Measurements from ENCODE around the gene MDFIC2.

MDFIC2 gene

GRCh38 chr3:70177881-70178645 is 134.4 kb downstream of the MDFIC2 start:
- DNase-seq, result no peak

GRCh38 chr3:70176224-70176623 is 136.2 kb downstream of the MDFIC2 start:
- DNase-seq, result no peak

GRCh38 chr3:70156808-70157207 is 155.6 kb downstream of the MDFIC2 start:
- no peak for DNase-seq

DNA sequence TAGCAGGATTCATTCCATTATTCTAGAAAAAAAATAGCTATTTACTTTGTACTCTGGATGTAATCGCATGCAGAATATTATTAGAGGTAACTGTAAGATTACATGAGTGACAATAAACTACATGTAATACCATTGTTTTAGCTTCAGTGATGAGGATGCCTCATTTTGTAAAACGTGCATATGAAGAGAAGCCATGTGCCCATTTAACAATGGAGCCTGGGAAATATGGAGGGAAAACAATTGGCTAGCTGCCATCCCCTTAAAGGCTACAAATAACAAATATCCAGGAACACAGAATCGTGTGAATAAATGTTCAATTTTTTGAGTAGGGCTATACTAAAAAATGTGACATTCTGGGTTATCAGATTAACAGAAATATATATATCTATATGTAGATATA is 161.8 kb downstream of the MDFIC2 start:
- DNase-seq, result no peak

DNA sequence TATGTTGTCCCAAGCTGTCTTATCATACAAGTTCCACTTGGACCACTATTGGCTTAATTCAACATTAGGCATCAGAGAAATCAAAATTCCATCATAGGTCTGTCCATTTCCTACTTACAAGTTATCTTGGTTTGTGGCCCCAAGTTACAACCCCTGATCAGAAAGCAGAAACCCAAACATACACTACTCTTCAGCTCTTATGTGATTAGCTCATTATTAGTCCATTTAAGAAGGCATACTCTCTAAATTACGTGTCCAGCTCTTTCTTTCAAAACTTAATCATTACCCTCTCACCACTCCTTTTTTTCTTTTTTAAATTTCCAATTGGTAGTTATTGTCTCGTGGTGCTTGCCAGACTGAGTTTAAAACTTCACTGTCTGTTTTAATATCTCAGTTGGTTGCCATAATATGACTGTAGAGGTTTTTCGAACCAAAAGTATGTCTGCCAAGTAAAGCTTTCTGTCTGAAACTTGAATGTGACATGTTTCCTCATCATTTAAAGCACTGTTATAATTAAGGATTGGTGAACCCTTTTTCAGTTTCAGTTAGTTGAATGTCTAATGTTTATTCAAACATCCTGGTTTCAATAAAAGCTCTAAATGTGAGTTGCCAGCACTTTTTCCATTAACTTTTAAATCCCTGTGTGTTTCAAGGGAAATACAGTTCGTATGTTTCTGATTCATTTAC is 162.6 kb downstream of the MDFIC2 start:
- no peak for DNase-seq
